GM20000 (cell line): ENCODE measurements around the gene CCDC167.

ENCODE experiments used
- DNase-seq: peaks from one replicate; pipeline ENCODE4 v3.0.0; 2012; ENCODE audit warnings: low spot score
- TF ChIP-seq, protein P1 (sequence below): IDR thresholded peaks from 2 replicates; pipeline ENCODE4 v1.5.1; 2012; ENCODE audit warnings: mild to moderate bottlenecking, control low read depth; ENCODE audit errors: extremely low read depth, missing control alignments

CCDC167 gene

DNA sequence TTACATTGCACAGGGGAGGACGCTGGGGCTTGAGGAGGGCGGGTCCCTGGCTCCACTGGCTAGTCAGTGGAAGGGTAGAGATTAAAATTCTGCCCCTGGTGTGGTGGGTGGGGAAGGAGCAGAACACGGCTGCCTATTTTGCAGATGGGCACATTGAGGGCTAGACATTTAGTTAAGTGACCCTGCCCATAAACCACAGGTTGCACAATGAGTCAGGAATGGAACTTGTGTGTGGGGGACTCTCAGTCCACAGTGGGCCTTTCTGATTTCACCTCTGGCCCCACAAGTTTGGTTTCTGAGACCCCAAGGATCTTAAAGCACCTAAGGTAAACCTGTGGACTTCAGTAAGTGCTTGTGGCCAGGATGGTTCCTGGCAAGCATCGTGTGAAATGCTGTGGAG, 22.0 kb upstream of the CCDC167 start:
- no peak for DNase-seq
- TF ChIP-seq, protein P1, sequence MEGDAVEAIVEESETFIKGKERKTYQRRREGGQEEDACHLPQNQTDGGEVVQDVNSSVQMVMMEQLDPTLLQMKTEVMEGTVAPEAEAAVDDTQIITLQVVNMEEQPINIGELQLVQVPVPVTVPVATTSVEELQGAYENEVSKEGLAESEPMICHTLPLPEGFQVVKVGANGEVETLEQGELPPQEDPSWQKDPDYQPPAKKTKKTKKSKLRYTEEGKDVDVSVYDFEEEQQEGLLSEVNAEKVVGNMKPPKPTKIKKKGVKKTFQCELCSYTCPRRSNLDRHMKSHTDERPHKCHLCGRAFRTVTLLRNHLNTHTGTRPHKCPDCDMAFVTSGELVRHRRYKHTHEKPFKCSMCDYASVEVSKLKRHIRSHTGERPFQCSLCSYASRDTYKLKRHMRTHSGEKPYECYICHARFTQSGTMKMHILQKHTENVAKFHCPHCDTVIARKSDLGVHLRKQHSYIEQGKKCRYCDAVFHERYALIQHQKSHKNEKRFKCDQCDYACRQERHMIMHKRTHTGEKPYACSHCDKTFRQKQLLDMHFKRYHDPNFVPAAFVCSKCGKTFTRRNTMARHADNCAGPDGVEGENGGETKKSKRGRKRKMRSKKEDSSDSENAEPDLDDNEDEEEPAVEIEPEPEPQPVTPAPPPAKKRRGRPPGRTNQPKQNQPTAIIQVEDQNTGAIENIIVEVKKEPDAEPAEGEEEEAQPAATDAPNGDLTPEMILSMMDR, result no peak

DNA sequence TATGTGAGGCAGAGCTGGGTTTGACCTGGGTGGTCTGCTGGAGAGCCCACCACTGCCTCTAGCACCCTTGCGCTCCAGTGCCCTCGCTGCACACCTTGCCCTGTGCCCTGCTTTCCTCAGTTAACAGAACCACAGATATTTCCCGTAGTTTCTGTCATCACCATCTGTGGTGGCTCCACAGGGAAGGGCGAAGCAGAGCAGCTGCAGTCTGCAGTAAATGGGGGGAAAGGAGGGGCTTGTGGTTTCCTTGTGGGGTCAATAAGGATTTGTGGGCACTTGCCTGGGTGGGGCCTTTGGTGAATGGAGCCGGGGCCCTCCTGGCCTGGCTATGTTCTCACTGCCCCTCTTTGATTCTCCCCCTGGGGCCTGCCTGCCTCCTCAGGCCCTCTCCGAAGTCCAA, 21.2 kb upstream of the CCDC167 start:
- TF ChIP-seq, protein P1, result no peak
- no peak for DNase-seq

DNA sequence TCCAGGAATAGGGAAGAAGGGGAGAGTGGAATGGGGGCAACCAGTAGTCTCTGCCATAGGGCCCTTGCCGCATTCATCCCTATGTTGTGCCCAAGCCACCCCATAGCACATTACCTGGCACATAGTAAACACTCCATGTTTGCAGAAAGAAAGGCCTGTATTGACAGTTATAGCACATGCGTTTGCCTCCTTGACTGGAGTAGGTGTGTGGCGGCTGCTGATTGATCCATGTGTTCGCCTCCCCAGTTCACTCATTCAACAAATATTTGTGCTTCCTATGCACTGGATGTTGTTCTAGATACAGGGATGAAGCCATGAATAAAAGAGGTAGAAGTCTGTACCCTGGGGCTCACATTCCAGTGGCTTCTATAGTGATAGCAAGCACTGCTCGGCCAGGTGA, 19.8 kb upstream of the CCDC167 start:
- TF ChIP-seq, protein P1, result no peak
- DNase-seq, result no peak

DNA sequence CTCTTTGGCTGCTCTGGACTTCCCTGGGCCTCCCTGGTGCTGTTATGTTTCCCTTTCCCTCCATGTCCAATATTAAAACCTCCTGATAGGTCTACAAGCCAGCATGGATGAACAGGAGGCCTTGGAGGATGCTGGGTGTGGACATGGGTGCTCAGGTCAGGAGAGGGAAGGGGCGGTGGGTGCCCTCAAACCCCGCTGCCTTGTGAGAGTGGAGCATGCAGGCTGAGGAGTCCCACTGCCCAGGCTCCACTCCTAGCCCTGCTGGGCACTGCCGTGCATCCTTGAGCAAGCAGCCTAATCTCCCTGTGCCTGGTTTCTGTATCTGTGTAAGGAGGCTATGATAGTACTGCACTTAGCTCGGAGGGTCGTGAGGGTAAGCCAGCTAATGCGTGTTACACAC, 18.4 kb upstream of the CCDC167 start:
- TF ChIP-seq, protein P1, result no peak
- no peak for DNase-seq

DNA sequence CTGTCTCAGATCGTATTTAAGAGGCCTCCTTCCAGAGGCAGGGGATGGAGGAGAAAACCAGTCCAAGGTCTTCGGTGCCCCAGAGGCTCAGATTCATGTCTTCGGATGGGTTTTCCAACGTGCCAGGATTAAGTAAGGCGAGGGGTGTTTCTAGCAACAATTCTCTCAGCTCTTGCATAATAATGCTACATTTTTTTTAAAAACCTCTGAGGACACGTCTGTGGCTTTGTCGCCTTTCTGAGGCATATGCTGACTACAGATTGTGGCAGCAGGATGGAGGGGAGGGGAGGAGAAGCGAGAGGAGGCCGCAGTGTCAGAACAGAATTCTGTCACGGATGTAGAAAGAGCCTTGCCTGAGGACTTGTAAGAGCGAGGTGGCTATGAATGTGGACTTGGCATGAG, 17.7 kb upstream of the CCDC167 start:
- TF ChIP-seq, protein P1, result no peak
- no peak for DNase-seq

DNA sequence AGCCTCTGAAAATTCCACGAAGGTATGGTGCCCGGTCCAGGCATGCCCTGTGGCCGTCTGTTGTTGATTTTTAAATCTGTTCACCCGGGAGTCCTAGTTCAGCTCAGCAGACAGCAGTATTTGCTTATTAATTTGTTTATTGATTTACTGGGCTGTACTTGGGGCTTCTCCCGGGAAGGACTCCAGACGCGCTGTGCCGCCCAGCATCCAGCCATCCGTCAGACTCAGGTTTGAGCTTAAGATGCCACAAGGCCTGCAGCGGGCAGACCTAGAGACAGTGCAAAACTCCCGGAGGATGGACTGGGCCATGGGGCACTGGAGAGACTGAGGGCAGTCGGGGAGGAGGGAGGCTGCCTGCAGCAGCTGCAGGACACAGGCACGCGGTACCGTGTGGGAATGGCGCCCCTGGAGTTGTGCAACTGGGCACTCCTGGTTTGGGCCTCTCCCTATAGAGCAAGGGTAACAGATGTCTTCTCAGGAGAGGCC, 17.3 kb upstream of the CCDC167 start:
- no peak for DNase-seq
- TF ChIP-seq, protein P1, result no peak

DNA sequence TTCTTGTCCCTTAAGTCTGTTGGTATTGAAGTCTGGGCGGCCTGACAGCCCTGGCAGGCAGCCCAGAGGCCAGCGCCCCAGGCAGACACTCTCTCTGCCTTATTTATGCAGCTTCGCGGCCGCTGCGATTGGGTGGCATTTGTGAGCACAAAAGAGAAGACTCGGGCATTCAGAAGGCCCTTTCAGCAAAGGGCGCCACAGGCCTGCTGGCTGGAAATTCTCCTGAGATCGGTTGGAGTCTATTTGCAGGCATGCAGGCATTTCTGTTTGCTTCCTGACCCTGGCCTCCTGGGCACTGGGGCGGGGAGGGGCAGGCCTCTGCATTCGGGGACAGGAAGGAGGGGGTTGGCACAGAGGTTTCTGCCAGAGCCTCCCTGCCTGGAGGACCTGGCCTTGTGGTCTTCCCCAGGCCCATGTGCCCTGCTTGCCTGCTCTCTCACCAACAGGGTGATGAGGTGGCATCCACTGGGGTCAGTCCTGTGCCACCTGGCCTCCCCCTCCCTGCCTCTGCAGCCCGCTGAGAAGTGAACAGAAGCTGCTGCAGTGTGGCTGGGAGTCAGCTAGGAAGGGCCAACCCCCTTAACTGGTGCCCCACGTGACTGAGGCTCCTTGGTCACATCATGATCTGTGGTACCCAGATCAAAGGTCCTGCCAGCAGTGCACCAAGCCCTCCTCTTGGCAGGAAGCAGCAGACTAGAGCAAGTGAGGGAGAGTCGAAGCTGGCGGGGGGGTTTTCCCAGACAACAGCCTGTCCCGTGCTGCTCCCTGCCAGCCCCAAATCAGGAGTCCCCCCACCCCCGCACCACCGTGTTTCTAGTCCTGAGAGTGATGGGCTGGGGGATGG, 16.6 kb upstream of the CCDC167 start:
- TF ChIP-seq, protein P1, result no peak
- DNase-seq, result peak; percentile 82
